IPS-15b (cell line): ENCODE results near the gene ARHGEF28.

ENCODE experiments used
- H3K27me3 ChIP-seq: one replicate; pipeline ENCODE4 v1.6.1; 2013; ENCODE audit warnings: low read length; ENCODE audit not compliant: control insufficient read depth, insufficient read depth
- H3K36me3 ChIP-seq: one replicate; pipeline ENCODE4 v1.6.1; 2013; ENCODE audit warnings: low read length; ENCODE audit not compliant: control insufficient read depth, insufficient read depth
- H3K4me1 ChIP-seq: one replicate; pipeline ENCODE4 v1.6.1; 2013; ENCODE audit warnings: mild to moderate bottlenecking, low read length; ENCODE audit not compliant: control insufficient read depth, insufficient read depth
- H3K4me3 ChIP-seq: one replicate; pipeline ENCODE4 v1.5.1; 2013; ENCODE audit warnings: low read depth, low read length
- H3K9ac ChIP-seq: one replicate; pipeline ENCODE4 v1.6.1; 2013; ENCODE audit warnings: low read depth, mild to moderate bottlenecking, low read length
- H3K9me3 ChIP-seq: one replicate; pipeline ENCODE4 v1.6.1; 2013; ENCODE audit warnings: mild to moderate bottlenecking, low read length; ENCODE audit not compliant: control insufficient read depth, insufficient read depth

Gene ARHGEF28, protein sequence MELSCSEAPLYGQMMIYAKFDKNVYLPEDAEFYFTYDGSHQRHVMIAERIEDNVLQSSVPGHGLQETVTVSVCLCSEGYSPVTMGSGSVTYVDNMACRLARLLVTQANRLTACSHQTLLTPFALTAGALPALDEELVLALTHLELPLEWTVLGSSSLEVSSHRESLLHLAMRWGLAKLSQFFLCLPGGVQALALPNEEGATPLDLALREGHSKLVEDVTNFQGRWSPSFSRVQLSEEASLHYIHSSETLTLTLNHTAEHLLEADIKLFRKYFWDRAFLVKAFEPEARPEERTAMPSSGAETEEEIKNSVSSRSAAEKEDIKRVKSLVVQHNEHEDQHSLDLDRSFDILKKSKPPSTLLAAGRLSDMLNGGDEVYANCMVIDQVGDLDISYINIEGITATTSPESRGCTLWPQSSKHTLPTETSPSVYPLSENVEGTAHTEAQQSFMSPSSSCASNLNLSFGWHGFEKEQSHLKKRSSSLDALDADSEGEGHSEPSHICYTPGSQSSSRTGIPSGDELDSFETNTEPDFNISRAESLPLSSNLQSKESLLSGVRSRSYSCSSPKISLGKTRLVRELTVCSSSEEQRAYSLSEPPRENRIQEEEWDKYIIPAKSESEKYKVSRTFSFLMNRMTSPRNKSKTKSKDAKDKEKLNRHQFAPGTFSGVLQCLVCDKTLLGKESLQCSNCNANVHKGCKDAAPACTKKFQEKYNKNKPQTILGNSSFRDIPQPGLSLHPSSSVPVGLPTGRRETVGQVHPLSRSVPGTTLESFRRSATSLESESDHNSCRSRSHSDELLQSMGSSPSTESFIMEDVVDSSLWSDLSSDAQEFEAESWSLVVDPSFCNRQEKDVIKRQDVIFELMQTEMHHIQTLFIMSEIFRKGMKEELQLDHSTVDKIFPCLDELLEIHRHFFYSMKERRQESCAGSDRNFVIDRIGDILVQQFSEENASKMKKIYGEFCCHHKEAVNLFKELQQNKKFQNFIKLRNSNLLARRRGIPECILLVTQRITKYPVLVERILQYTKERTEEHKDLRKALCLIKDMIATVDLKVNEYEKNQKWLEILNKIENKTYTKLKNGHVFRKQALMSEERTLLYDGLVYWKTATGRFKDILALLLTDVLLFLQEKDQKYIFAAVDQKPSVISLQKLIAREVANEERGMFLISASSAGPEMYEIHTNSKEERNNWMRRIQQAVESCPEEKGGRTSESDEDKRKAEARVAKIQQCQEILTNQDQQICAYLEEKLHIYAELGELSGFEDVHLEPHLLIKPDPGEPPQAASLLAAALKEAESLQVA (N-terminal part only)

DNA sequence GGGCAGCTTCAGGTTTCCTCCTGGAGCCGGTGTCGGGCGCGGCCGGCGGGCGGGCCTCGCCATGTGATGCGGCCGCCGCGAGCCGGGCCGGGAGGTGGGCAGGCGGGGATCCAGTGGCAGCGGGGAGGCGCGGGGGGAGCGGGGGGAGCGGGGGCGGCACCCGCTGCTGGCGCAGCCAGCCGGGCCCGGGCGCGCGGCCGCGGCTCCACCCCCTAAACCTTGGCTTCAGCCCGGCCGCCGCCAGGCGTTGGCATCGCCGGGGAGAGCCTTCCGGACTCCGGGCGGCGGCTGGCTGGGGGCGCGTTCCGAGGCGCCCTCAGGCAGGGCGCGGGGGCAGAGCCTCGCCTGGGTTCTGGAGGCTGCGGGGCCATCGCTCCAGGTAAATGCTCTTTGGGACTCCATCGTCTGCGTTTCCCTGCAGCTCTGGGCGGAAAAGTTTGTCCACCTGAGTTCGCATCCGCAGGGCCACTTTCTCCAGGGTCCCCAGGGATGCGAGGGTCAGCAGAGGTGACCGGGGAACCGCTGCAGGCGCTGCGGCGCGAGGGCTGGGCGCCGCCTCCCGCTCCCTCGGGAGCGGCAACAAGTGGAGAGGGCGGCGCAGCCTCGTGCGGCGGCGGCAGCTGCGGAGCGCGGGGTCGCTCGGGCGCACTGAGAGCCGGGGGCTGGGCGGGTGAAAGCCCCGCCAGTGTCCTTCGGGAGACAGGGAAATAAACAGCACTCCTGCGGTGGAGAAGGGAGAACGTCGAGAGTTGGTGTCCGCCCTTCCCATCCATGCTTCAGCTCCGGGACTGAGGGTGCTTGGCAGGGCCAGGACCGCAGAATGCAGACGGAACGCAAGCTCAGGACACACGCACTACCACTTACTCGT lies at the start of gene ARHGEF28:
ARHGEF28 (plus strand) TSS at position 253 of the 868 bp plus-strand sequence. CDS start 58,656 bp downstream, outside the sequence.
- Histone ChIP-seq H3K27me3 (peaks cover 30% of the 10 kb centered on the region), H3K9ac (peak within 1 kb of the TSS; percentile 47), H3K9me3 (no peaks in the 10 kb centered on the region), H3K4me3 (peak within 1 kb of the TSS; percentile 71), H3K4me1 (no peaks in the 10 kb centered on the region), H3K36me3 (no peaks in the 10 kb centered on the region)

DNA sequence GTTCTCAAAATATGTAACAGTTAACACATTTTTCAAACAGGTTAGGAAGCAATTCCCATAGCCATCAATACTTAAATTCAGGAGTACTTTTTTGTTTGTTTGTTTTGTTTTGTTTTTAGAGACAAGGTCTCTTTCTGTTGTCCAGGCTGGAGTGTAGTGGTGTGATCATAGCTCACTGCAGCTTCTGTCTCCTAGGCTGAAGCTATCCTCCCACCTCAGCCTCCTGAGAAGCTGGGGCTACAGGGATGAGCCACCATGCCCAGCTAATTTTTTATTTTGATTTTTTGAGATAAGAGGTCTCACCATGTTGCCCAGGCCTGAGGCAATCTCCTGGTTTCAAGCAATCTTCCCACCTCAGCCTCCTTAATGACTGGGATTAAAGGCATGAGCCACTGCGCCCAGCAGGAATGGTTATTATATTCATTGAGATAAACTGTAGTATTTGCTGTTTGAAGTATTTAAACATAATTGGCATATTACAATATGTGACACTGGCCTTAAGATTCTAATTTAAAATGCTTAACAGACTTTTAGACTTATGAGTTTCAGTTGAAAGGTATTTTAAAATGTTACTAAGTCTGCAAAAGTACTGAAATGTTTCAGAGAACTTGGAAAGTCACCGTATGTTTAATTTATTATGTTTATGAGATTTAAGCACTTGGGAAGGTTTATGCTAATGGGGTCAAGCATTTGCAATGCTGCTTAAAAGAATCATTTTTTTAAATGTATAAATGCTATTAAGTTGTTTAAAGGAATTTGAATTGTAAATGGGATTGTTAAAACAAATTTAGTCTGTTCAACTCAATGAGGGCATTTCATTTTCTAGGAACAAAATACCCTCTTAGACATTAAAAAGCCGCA lies 43.5 kb upstream of the ARHGEF28 start:
- no peak overlapping the region for H3K9ac ChIP-seq
- no peaks in the 10 kb centered on the region for H3K4me1 ChIP-seq
- peaks cover 2% of the 10 kb centered on the region for H3K36me3 ChIP-seq
- no peaks in the 10 kb centered on the region for H3K9me3 ChIP-seq
- H3K27me3 ChIP-seq = no peaks in the 10 kb centered on the region
- H3K4me3 ChIP-seq = no peak overlapping the region

DNA sequence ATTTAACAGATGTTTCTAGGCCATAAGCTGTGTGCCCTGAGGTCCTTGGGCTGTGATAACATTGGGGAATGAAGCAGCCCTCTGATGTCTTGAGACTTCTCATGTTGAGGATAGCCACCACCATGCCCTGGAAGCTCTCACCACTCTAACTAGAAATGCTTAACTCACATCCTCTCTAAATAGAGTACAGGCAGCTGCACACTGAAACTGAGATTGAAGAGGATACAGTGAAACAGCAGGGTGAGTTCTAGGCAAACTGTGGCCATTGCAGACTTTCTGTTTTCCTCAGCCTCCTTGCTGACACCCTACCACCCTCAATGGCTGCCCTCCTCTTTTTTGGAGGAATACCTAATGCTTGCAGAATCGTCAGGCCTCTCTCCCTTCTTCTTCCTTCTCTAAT lies 38.1 kb upstream of the ARHGEF28 start:
- Histone ChIP-seq H3K9ac (no peak overlapping the region), H3K36me3 (no peaks in the 10 kb centered on the region), H3K27me3 (no peaks in the 10 kb centered on the region), H3K4me3 (no peak overlapping the region), H3K9me3 (no peaks in the 10 kb centered on the region), H3K4me1 (no peaks in the 10 kb centered on the region)

DNA sequence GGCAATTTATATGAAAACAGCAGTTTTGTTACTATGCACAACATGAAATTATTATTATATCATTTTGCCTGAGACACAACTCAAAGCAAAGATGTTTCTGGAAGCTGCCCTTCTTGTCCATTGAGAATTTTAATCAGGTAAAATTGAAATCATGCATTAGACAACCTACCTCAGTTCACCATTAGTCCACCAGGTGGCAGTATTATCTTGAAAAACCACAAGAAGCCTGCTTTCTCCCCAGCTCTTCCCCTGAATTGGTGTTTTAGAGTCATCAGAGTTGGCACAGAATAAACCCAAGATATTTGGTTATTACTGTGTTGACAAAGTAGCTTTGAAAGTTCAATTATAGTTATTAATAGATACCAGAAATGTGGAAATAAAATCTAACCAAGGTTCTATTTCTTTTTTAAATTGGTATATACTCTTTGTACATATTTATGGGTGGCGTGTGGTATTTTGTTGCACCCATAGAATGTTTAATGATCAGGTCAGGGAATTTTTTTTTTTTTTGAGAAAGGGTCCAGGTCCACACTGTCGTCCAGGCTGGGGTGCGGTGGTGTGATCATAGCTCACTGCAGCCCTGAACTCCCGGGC lies 34.8 kb upstream of the ARHGEF28 start:
- H3K4me3 ChIP-seq = no peak overlapping the region
- no peaks in the 10 kb centered on the region for H3K4me1 ChIP-seq
- H3K9ac ChIP-seq = no peak overlapping the region
- H3K27me3 ChIP-seq = no peaks in the 10 kb centered on the region
- no peaks in the 10 kb centered on the region for H3K9me3 ChIP-seq
- H3K36me3 ChIP-seq = no peaks in the 10 kb centered on the region

DNA sequence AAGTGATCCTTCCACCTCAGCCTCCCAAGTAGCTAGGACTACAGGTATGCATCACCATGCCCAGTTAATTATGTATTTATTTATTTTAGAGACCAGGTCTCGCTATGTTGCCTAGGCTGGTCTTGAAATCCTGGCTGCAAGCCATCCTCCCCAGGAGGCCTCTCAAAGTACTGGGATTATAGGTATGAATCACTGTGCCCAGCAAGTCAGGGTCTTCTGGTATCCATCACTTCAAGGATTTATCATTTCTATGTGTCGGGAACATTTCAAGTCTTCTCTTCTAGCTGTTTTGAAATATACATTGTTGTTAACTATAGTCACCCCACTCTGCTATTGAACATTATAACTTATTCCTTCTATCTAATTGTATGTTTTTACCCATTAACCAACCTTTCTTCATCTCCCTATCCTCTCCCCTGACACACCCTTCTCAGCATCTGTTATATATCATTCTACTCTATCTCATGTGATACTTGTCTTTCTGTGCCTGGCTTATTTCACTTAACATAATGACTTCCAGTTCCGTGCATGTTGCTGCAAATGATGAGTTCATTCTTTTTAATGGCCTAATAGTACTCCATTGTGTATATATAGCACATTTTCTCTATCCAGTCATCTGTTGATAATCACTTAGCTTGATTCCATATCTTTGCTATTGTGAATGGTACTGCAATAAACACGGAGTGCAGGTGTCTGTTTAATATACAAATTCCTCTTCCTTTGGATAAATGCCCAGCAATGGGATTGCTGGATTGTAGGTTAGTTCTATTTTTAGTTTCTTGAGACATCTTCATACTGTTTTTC lies 34.1 kb upstream of the ARHGEF28 start:
- no peaks in the 10 kb centered on the region for H3K27me3 ChIP-seq
- H3K9me3 ChIP-seq = no peaks in the 10 kb centered on the region
- H3K4me1 ChIP-seq = no peaks in the 10 kb centered on the region
- H3K36me3 ChIP-seq = no peaks in the 10 kb centered on the region
- H3K9ac ChIP-seq = no peak overlapping the region
- no peak overlapping the region for H3K4me3 ChIP-seq

DNA sequence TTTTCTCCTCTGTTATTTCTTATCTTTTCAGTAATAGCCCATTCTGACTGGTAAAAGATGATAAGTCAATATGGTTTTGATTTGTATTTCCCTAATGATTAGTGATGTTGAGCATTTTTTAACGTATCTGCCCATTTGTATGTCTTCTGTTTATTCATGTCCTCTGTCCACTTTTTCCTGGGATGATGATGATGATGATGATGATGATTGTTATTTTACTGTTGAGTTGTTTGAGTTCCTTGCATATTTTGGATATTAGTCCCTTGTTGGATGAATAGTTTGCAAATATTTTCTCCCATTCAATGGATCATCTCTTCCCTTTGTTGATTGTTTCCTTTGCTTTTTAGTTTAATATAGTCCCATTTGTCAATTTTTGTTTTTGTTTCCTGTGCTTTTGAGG lies 33.4 kb upstream of the ARHGEF28 start:
- Histone ChIP-seq H3K9me3 (no peaks in the 10 kb centered on the region), H3K9ac (no peak overlapping the region), H3K36me3 (no peaks in the 10 kb centered on the region), H3K4me3 (no peak overlapping the region), H3K27me3 (no peaks in the 10 kb centered on the region), H3K4me1 (no peaks in the 10 kb centered on the region)

DNA sequence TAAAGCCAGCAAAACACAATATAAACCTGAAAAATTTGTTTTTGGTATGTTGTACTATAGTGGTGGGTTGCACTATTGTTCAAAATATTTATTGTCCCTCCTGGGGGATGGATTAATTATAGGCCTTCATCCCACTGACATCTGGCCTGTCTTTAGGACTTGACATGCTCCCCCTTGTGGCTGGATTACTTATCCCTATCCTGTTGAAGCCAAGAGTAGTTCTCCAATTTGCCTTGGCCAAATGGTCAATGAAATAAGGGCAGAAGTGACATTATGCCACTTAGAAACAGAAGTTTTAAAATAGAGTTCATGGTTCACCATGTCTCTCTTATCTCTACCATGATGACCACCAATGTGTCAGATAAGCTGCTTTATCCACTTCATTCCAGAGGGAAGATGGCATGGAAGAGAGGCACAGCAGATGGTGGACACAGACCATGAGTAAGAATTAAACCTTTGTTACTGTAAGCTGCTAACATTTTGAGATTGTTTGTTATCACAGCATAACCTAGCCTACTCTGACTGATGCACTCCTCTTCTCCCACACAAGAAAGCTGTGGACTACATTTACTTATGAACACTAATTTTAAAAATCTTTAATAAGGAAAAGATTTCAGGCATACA lies 29.2 kb upstream of the ARHGEF28 start:
- Histone ChIP-seq H3K9ac (no peak overlapping the region), H3K4me1 (no peaks in the 10 kb centered on the region), H3K36me3 (no peaks in the 10 kb centered on the region), H3K27me3 (no peaks in the 10 kb centered on the region), H3K4me3 (no peak overlapping the region), H3K9me3 (no peaks in the 10 kb centered on the region)

DNA sequence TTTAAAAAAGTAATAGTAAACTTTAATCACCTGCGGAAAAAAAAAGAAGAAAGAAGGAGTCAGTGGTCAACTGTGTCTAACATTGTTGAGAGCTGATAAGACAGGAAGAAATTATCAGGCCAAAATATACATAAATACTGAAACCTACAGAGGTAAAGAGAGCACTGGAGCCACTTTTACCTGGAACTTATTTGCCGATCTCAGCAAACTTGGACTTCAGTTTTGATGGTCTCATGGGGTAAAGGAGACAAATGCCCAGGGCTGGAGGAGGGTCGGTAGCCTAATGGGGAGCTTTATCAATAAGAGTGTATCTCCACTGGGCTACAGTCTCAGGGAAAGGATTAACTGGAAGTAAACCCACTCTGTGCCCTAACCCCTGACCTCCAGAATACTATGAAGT lies 26.6 kb upstream of the ARHGEF28 start:
- no peaks in the 10 kb centered on the region for H3K27me3 ChIP-seq
- H3K9me3 ChIP-seq = no peaks in the 10 kb centered on the region
- no peak overlapping the region for H3K4me3 ChIP-seq
- no peaks in the 10 kb centered on the region for H3K36me3 ChIP-seq
- H3K9ac ChIP-seq = no peak overlapping the region
- no peaks in the 10 kb centered on the region for H3K4me1 ChIP-seq

DNA sequence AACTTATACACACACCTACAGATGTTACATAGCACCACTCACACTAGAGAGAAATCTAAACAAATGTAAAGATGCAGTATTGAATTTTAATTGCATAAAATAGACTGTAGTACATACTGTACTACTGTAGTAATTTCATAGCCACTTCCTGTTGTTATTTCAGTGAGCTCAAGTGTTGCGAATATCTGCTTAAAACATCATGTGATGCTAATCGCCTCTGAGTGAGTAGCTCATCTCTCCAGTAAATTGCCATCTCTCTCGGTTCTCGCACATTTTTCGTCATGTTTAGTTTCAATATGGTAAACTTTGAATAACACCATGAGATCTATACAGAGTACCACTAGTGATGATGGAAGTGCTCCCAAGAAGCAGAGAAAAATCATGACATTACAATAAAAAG lies 22.0 kb upstream of the ARHGEF28 start:
- Histone ChIP-seq H3K9ac (no peak overlapping the region), H3K4me1 (no peaks in the 10 kb centered on the region), H3K4me3 (no peak overlapping the region), H3K27me3 (no peaks in the 10 kb centered on the region), H3K9me3 (no peaks in the 10 kb centered on the region), H3K36me3 (no peaks in the 10 kb centered on the region)
